Measurements from ENCODE around the gene COX4I1. TPM values are rescaled to one million over a fixed set of nuclear protein-coding genes. Genes with fewer than 3 reads are reported as not detected.

COX4I1 gene
- total RNA-seq, 1 experiment from 2014 or later: 554 TPM

DNA sequence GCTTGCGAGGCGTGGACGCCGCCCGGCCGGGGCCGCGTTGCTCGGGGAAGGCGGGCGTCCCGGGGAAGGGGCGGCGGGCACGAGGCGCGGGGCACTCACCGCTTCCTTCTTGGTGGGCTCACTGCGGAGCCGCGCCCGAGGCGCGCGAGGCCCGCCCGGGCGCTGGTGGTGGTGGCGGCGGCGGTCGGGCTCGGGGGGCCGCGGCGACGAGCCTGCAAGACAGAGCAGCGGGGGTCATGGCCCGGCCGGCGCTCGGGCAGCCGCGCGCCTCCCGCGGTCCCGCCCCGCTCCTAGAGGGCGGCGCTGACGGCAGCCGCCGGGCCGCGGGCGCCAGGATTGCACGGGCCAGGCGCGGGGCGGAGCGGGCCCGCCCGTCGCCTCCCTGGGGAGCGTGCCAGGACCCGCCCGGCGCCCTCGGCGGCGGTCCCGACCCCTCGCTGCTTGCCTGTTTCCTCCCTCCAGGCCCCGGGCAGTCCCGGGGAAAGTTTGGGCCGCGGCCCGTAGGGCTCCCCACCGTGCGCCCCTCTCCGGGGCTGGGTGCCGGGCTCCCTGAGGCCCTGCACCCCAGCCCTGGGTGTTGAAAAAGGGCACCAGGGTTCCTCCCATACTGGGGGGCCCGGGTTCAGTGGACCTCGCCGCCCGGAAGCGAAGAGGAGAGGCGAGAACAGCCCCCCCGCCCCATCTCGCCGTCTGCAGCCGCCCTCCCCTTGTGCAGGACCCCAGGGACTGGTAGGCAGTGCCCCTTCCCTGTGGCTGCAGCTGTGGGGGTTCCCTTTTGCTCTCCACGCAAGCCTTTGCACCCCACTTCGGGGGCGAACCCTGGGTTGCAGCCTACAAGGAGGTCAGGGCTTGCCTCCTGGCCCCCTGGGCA, 48.4 kb upstream of the COX4I1 start, which contains the start of gene C16orf74:
C16orf74 (minus strand) TSS at position 270 of the 871 bp plus-strand sequence. CDS start 15,879 bp downstream, outside the sequence.
- BruUV-seq (replicated peaks): no TSS peak
- peak within 1 kb of the TSS; percentile 64 for H3K27ac ChIP-seq (ENCODE audit: low read depth, low read length, poor library complexity, severe bottlenecking)
- TF ChIP-seq EZH2 (IDR thresholded peaks at IDR 0.05; ENCODE audit: borderline replicate concordance, low read depth, low read length, poor library complexity, severe bottlenecking): no peak
- TF ChIP-seq, protein P1, sequence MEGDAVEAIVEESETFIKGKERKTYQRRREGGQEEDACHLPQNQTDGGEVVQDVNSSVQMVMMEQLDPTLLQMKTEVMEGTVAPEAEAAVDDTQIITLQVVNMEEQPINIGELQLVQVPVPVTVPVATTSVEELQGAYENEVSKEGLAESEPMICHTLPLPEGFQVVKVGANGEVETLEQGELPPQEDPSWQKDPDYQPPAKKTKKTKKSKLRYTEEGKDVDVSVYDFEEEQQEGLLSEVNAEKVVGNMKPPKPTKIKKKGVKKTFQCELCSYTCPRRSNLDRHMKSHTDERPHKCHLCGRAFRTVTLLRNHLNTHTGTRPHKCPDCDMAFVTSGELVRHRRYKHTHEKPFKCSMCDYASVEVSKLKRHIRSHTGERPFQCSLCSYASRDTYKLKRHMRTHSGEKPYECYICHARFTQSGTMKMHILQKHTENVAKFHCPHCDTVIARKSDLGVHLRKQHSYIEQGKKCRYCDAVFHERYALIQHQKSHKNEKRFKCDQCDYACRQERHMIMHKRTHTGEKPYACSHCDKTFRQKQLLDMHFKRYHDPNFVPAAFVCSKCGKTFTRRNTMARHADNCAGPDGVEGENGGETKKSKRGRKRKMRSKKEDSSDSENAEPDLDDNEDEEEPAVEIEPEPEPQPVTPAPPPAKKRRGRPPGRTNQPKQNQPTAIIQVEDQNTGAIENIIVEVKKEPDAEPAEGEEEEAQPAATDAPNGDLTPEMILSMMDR (conservative IDR thresholded peaks at IDR 0.05; ENCODE audit: low read depth, low read length): no peak
- ChIA-PET CTCF (no interaction called here), POLR2A (ENCODE audit: low non-redundant PET) (no interaction called here)
- peaks cover 53% of the 10 kb centered on the region for H3K4me1 ChIP-seq (ENCODE audit: insufficient read depth, low read length, poor library complexity, severe bottlenecking)
- intact Hi-C loops (cut with micrococcal nuclease; ENCODE audit: unreplicated experiment): no loop called here
- H3K27me3 ChIP-seq (replicated peaks; ENCODE audit: insufficient read depth, low read depth, low read length, poor library complexity): no peaks in the 10 kb centered on the region
- DNase-seq (ENCODE audit: low spot score): peak; percentile 53
- H3K4me3 ChIP-seq (ENCODE audit: low read depth, low read length, poor library complexity, severe bottlenecking): peak within 1 kb of the TSS; percentile 64
- no peaks in the 10 kb centered on the region for H3K36me3 ChIP-seq (ENCODE audit: insufficient read depth, low read length, poor library complexity, severe bottlenecking)
- H3K9me3 ChIP-seq (ENCODE audit: low read depth, low read length, poor library complexity, severe bottlenecking): no peaks in the 10 kb centered on the region

DNA sequence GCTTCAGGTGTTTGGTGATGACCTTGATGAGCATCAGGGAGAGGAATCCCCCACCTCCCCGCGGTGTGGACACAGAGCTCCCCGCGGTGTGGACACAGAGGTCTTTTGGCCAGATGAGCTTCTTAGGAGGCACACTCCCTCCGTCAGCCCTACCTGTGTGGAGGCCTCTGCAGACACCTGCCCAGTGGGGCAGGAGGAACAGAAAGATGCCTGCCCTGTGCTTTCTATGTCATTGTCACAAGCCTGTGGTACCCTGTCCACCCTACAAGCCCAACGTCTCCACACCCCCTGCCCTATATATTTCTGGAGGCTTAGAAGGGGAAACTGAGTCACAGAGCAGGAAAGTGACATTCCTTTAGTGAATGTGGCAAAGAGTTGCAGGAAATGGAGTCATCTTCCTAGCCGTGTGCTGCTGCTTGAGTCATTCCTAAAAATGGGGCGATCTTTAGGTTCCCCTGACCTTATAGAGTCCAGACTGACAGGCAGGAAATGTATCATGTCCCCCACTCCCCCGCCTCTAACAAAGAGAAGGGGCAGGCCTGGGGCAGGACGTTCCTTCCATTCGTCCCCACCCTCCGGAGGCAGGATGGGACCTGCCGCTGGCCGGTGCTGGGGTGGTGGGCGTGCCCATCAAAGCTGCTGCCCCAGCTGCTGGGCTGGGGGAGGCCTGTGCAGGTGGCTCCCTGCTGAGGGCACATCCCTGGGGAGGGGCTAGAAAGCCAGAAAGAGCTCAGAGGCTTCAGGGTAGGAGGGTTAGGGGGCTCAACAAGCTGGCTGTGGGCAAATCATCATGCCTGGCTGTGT, 47.6 kb upstream of the COX4I1 start:
- Histone ChIP-seq H3K36me3 (ENCODE audit: insufficient read depth, low read length, poor library complexity, severe bottlenecking) (no peaks in the 10 kb centered on the region), H3K27me3 (replicated peaks; ENCODE audit: insufficient read depth, low read depth, low read length, poor library complexity) (no peaks in the 10 kb centered on the region), H3K4me1 (ENCODE audit: insufficient read depth, low read length, poor library complexity, severe bottlenecking) (peaks cover 56% of the 10 kb centered on the region), H3K4me3 (ENCODE audit: low read depth, low read length, poor library complexity, severe bottlenecking) (no peak overlapping the region), H3K9me3 (ENCODE audit: low read depth, low read length, poor library complexity, severe bottlenecking) (no peaks in the 10 kb centered on the region), H3K27ac (ENCODE audit: low read depth, low read length, poor library complexity, severe bottlenecking) (no peak overlapping the region)
- BruUV-seq (replicated peaks): no TSS peak
- CTCF ChIA-PET: no interaction called here
- POLR2A ChIA-PET (ENCODE audit: low non-redundant PET): no interaction called here
- intact Hi-C loops (cut with micrococcal nuclease; ENCODE audit: unreplicated experiment): no loop called here
- TF ChIP-seq, protein P1 (conservative IDR thresholded peaks at IDR 0.05; ENCODE audit: low read depth, low read length): no peak
- no peak for TF ChIP-seq EZH2 (IDR thresholded peaks at IDR 0.05; ENCODE audit: borderline replicate concordance, low read depth, low read length, poor library complexity, severe bottlenecking)
- DNase-seq (ENCODE audit: low spot score): no peak

DNA sequence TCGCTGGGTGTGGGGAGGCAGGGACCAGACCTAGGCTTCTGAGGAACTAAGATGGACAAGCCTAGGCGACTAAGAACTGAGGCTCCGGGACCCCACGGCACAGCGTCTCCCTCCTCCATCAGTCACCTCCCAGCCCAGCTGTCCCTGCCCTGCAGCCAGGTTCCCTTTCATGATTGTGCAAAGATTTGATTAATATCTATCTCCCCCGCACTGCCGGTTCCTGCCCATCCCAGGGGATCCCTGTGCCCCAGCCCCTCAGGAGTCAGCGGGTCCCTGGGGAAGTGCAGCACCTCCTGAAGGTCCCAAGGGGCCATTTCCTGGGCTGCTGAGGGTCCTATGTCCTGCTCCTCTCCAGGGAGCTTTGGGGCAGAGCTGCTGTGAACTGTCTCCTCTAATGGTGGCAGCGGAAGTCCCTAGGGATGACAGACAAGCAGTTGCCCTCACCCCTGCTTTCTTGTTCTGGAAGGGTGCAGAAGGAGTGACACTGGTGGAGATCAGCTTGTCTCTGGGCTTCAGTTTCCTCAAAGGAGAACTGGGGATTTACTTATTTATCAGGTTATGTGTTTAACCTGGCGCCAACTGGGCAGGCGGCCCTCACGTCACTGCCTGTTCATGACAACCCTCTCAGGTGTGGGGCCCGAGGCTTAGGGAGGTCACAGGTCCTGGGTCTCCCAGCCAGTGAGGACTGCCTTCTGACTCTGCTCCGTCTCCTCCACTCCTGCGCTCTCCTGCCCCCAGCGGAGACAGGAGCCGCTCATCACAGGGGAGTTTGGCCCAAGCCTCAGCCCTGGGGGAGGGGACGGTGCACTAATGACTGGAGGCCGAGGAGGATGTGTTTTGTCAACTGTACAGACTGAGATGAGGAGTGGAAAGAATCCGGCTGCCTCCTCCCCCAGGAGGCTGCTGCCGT, 46.7 kb upstream of the COX4I1 start:
- CTCF ChIA-PET: no interaction called here
- TF ChIP-seq, protein P1 (conservative IDR thresholded peaks at IDR 0.05; ENCODE audit: low read depth, low read length): no peak
- no peak for TF ChIP-seq EZH2 (IDR thresholded peaks at IDR 0.05; ENCODE audit: borderline replicate concordance, low read depth, low read length, poor library complexity, severe bottlenecking)
- BruUV-seq (replicated peaks): no TSS peak
- peak; percentile 71 for DNase-seq (ENCODE audit: low spot score)
- POLR2A ChIA-PET (ENCODE audit: low non-redundant PET): no interaction called here
- H3K4me3 ChIP-seq (ENCODE audit: low read depth, low read length, poor library complexity, severe bottlenecking): no peak overlapping the region
- H3K9me3 ChIP-seq (ENCODE audit: low read depth, low read length, poor library complexity, severe bottlenecking): no peaks in the 10 kb centered on the region
- peaks cover 56% of the 10 kb centered on the region for H3K4me1 ChIP-seq (ENCODE audit: insufficient read depth, low read length, poor library complexity, severe bottlenecking)
- intact Hi-C loops (cut with micrococcal nuclease; ENCODE audit: unreplicated experiment): no loop called here
- no peaks in the 10 kb centered on the region for H3K27me3 ChIP-seq (replicated peaks; ENCODE audit: insufficient read depth, low read depth, low read length, poor library complexity)
- no peak overlapping the region for H3K27ac ChIP-seq (ENCODE audit: low read depth, low read length, poor library complexity, severe bottlenecking)
- no peaks in the 10 kb centered on the region for H3K36me3 ChIP-seq (ENCODE audit: insufficient read depth, low read length, poor library complexity, severe bottlenecking)

Measured in A673 (cell line).